ENCODE results near the gene MAP3K13. TPM values are rescaled to one million over a fixed set of nuclear protein-coding genes. Genes with fewer than 3 reads are reported as not detected.

Gene MAP3K13
- total and polyA plus RNA-seq, 7 donors, result 21.7 to 64.7 (median 26.0) TPM

- no peaks in the 10 kb centered on the region for H3K9me3 ChIP-seq
- no peaks in the 10 kb centered on the region for H3K36me3 ChIP-seq
- no peak overlapping the region for H3K4me3 ChIP-seq
- H3K27me3 ChIP-seq, result no peaks in the 10 kb centered on the region
- WGBS, 2 donors, result 3 to 27% methylated on average over 9 of the region's 9 CpGs
- H3K4me1 ChIP-seq, result no peaks in the 10 kb centered on the region
- intact Hi-C loops (cut with DNase I), result no loop called here
- TF ChIP-seq POLR2AphosphoS5 (IDR thresholded peaks at IDR 0.05), result no peak
- no peak for TF ChIP-seq EP300 (IDR thresholded peaks at IDR 0.05)
- TF ChIP-seq CTCF (IDR thresholded peaks at IDR 0.05), result no peak
- no peak for TF ChIP-seq POLR2A (IDR thresholded peaks at IDR 0.05)
- peak; percentile 63 for DNase-seq
- peak overlapping the region in 1 of 4 donors; percentile 33 for H3K27ac ChIP-seq
Observed at GRCh38 chr3:185537369-185537970, 174.5 kb downstream of the MAP3K13 start.

Other genes with a start within 250 kb of the MAP3K13 start
- gene C3orf70, start 210.1 kb upstream of the MAP3K13 start, total RNA-seq, result 10 to 100 TPM; 26.0 to 52.3 (median 38.7) TPM
- 1 to 10 TPM; 2.4 to 4.2 (median 3.5) TPM for gene C3orf70, start 210.1 kb upstream of the MAP3K13 start, polyA plus RNA-seq
- 1 to 10 TPM; 1.9 to 7.6 (median 3.5) TPM for gene EHHADH, start 109.1 kb upstream of the MAP3K13 start, total RNA-seq
- gene EHHADH, start 109.1 kb upstream of the MAP3K13 start, polyA plus RNA-seq, result 10 to 100 TPM in 2 of 3 donors, 1 to 10 TPM in 1; 7.5 to 20.8 (median 15.0) TPM
- 1 to 10 TPM; 8.2 to 10.0 (median 9.1) TPM for gene TMEM41A, start 135.9 kb downstream of the MAP3K13 start, total RNA-seq
- gene TMEM41A, start 135.9 kb downstream of the MAP3K13 start, polyA plus RNA-seq, result 10 to 100 TPM in 1 of 3 donors, 1 to 10 TPM in 2; 3.0 to 10.4 (median 3.7) TPM
- under 1 TPM in 2 of 4 donors, not detected in 2; 0.14 to 0.36 TPM for gene LIPH, start 189.5 kb downstream of the MAP3K13 start, total RNA-seq
- 10 to 100 TPM; 16.2 to 37.1 (median 34.7) TPM for gene LIPH, start 189.5 kb downstream of the MAP3K13 start, polyA plus RNA-seq
- 10 to 100 TPM; 24.8 to 28.5 (median 26.7) TPM for gene SENP2, start 223.2 kb downstream of the MAP3K13 start, total RNA-seq
- gene SENP2, start 223.2 kb downstream of the MAP3K13 start, polyA plus RNA-seq, result 10 to 100 TPM in 2 of 3 donors, 1 to 10 TPM in 1; 9.0 to 14.9 (median 11.1) TPM

Data from sigmoid colon (tissue), 7 donors.